HepG2 (cell line): ENCODE results near the gene TBATA. TPM values are rescaled to one million over a fixed set of nuclear protein-coding genes. Genes with fewer than 3 reads are reported as not detected.

ENCODE experiments used
- ATAC-seq: fragments of 200-7000 bp; cut with Tn5 transposase; 3 replicates; pipeline ENCODE4 v1.9.1; 2020; ENCODE audit warnings: mild to moderate bottlenecking, moderate library complexity
- BruUV-seq: library from RNA; stranded (reverse); fragments of 400-500 nt; replicated peaks from 2 replicates; lab custom pipeline; 2021; lab: Mats Ljungman, UMichigan
- CTCF ChIA-PET: fragments of 300-600 bp; formaldehyde crosslinking; extraction: SDS; loops from one replicate; lab custom pipeline; 2021; ENCODE audit warnings: low total read pairs, inconsistent platforms, low intra/inter-chr PET ratio; lab: Yijun Ruan, JAX
- POLR2A ChIA-PET: fragments of 350-600 bp; sonication (Branson Sonifier 250); formaldehyde crosslinking; loops from one replicate; lab custom pipeline; 2020; ENCODE audit warnings: antibody characterized with exemption, inconsistent platforms; lab: Yijun Ruan, JAX
- DNase-seq: peaks from one replicate; pipeline ENCODE4 v3.0.0-alpha.2; 2015; ENCODE audit warnings: low spot score
- FAIRE-seq: peaks from 3 replicates; lab custom pipeline; 2011; peaks lifted over from hg19 to GRCh38; lab: Jason Lieb, UNC
- H2AFZ ChIP-seq: one replicate; pipeline ENCODE4 v1.6.1; 2011; ENCODE audit warnings: low read length, inconsistent platforms
- H3K27ac ChIP-seq: fragments of 300-600 bp; 3 replicates; pipeline ENCODE4 v1.8.0; 2011; ENCODE audit warnings: mixed run types, mild to moderate bottlenecking, mixed read lengths, low read length, inconsistent platforms; ENCODE audit not compliant: insufficient read depth; ENCODE audit errors: extremely low read length
- H3K27me3 ChIP-seq, 2 experiments: fragments of 200-600 bp in 1 of 2; 2 replicates in 1 of 2; 3 replicates in 1 of 2; pipeline versions ENCODE4 v1.6.0 to v1.8.0; 2011; ENCODE audit warnings: low read length in 2 of 2, mild to moderate bottlenecking in 2 of 2, moderate library complexity in 2 of 2, inconsistent platforms in 1 of 2; ENCODE audit not compliant: insufficient read depth in 2 of 2, control insufficient read depth in 1 of 2
- H3K36me3 ChIP-seq, 2 experiments: fragments of 200-600 bp in 1 of 2; replicated peaks in 1 of 2; 2 replicates in 1 of 2; 3 replicates in 1 of 2; pipeline versions ENCODE4 v1.5.1 to v1.8.0; 2011; ENCODE audit warnings: low read length in 2 of 2, inconsistent platforms in 1 of 2; ENCODE audit not compliant: insufficient read depth in 2 of 2, control insufficient read depth in 1 of 2
- H3K4me1 ChIP-seq: 2 replicates; pipeline ENCODE4 v1.5.1; 2012; ENCODE audit warnings: low read length, inconsistent platforms; ENCODE audit not compliant: insufficient read depth
- H3K4me2 ChIP-seq: 2 replicates; pipeline ENCODE4 v1.6.0; 2011; ENCODE audit warnings: low read depth, low read length, inconsistent platforms
- H3K4me3 ChIP-seq, 3 experiments: fragments of 200-600 bp in 1 of 3; sonication (generic), shearing (Covaris generic) in 1 of 3; replicated peaks in 1 of 3; 2 replicates each; pipeline ENCODE4 v1.5.1; 2011 to 2016; ENCODE audit warnings: low read length in 3 of 3, inconsistent platforms in 2 of 3, low read depth in 2 of 3, mild to moderate bottlenecking in 2 of 3, control low read depth in 1 of 3, mixed read lengths in 1 of 3; ENCODE audit not compliant: insufficient read depth in 1 of 3
- H3K79me2 ChIP-seq: one replicate; pipeline ENCODE4 v1.6.1; 2011; ENCODE audit warnings: low read length, inconsistent platforms; ENCODE audit not compliant: insufficient read depth
- H3K9ac ChIP-seq: 2 replicates; pipeline ENCODE4 v1.6.0; 2011; ENCODE audit warnings: mild to moderate bottlenecking, low read depth, low read length, inconsistent platforms; ENCODE audit not compliant: insufficient read depth
- H3K9me3 ChIP-seq: 2 replicates; pipeline ENCODE4 v1.5.1; 2012; ENCODE audit warnings: mild to moderate bottlenecking, low read length
- H4K20me1 ChIP-seq: 2 replicates; pipeline ENCODE4 v1.6.0; 2011; ENCODE audit warnings: inconsistent platforms, mild to moderate bottlenecking, low read length, moderate library complexity; ENCODE audit not compliant: insufficient read depth
- ASH2L ChIP-seq: fragments of 300-600, 200-600 bp; sonication (generic); IDR thresholded peaks from 2 replicates; pipeline ENCODE4 v1.7.0; 2017; ENCODE audit warnings: low read depth, mild to moderate bottlenecking, moderate library complexity, mixed read lengths, low read length; ENCODE audit not compliant: insufficient read length
- ATF7-NPFF ChIP-seq: sonication (generic); formaldehyde crosslinking; IDR thresholded peaks from 2 replicates; pipeline ENCODE4 v1.8.1; 2023; ENCODE audit warnings: mild to moderate bottlenecking, low read depth, missing genetic modification reagents, moderate library complexity
- NR2F6 ChIP-seq, 2 experiments: IDR thresholded peaks; 2 replicates each; pipeline ENCODE4 v1.6.1; 2016; ENCODE audit warnings: antibody characterized with exemption in 1 of 2, mild to moderate bottlenecking in 1 of 2
- RBM39 ChIP-seq: fragments of 200-400 bp; formaldehyde crosslinking; IDR thresholded peaks from one replicate; pipeline ENCODE4 v1.6.1; 2018; ENCODE audit warnings: antibody characterized with exemption, mild to moderate bottlenecking, low read depth, low read length; ENCODE audit not compliant: poor library complexity, severe bottlenecking
- ZEB1 ChIP-seq: IDR thresholded peaks from 2 replicates; pipeline ENCODE4 v1.6.1; 2012; ENCODE audit warnings: mild to moderate bottlenecking, low read depth, inconsistent platforms; ENCODE audit not compliant: insufficient replicate concordance
- ZNF256 ChIP-seq: sonication (generic); formaldehyde crosslinking; conservative IDR thresholded peaks from 2 replicates; pipeline ENCODE4 v1.4.0; 2020; ENCODE audit warnings: missing genetic modification reagents
- ZNF678 ChIP-seq: sonication (generic); formaldehyde crosslinking; IDR thresholded peaks from 2 replicates; pipeline ENCODE4 v1.4.0; 2020; ENCODE audit warnings: mild to moderate bottlenecking, missing genetic modification reagents
- ZNF891 ChIP-seq: sonication (generic); formaldehyde crosslinking; IDR thresholded peaks from 2 replicates; pipeline ENCODE4 v1.5.0; 2020; ENCODE audit warnings: mild to moderate bottlenecking, missing genetic modification reagents
- WGBS: methylation state at CpG from one replicate; pipeline ENCODE4 v1.1.6; 2017; ENCODE audit warnings: low lambda C conversion rate; 5-methylcytosine and 5-hydroxymethylcytosine counted together
- in situ Hi-C: cut with HindIII; loops from 2 replicates; pipeline ENCODE4 v1.10.0; 2017; ENCODE audit warnings: low pct_unique_long_range_greater_than_20kb; ENCODE audit not compliant: extremely low pct_ligation_motif_present
- intact Hi-C: fragments of 100-400 bp; cut with micrococcal nuclease; formaldehyde crosslinking; loops from one replicate; pipeline ENCODE4 v1.10.0; 2022; ENCODE audit not compliant: unreplicated experiment
- polyA plus RNA-seq, 8 experiments: library from polyadenylated mRNA; depleted of rRNA in 3 of 8; stranded (reverse) in 7 of 8; unstranded in 1 of 8; fragments of >200 nt; fragmentation: Illumina TruSeq in 4 of 8; extraction: Trizol in 4 of 8; gene quantifications; 2 replicates each; pipeline versions ENCODE4 v1.2.1 to v1.2.3, GENCODE V29; 2011 to 2016; ENCODE audit warnings: low read depth in 4 of 8, missing spikeins in 1 of 8, mixed read lengths in 1 of 8; ENCODE audit not compliant: insufficient read depth in 1 of 8
- total RNA-seq, 5 experiments: library from RNA; depleted of rRNA; stranded (reverse); fragments of >200 nt; fragmentation: Illumina TruSeq; extraction: Trizol; gene quantifications; 2 replicates each; pipeline ENCODE4 v1.2.3, GENCODE V29; 2016; ENCODE audit warnings: low read depth in 1 of 5
- TF ChIP-seq, protein P1 (sequence below): sonication (generic); formaldehyde crosslinking; IDR thresholded peaks from 2 replicates; pipeline ENCODE4 v1.4.0; 2020; ENCODE audit warnings: low read depth, missing genetic modification reagents

The TBATA gene
- total and polyA plus RNA-seq, 2 of the 13 experiments (the other 11 are each of a cell fraction or from before 2014, with no cell fraction given), result not detected

DNA sequence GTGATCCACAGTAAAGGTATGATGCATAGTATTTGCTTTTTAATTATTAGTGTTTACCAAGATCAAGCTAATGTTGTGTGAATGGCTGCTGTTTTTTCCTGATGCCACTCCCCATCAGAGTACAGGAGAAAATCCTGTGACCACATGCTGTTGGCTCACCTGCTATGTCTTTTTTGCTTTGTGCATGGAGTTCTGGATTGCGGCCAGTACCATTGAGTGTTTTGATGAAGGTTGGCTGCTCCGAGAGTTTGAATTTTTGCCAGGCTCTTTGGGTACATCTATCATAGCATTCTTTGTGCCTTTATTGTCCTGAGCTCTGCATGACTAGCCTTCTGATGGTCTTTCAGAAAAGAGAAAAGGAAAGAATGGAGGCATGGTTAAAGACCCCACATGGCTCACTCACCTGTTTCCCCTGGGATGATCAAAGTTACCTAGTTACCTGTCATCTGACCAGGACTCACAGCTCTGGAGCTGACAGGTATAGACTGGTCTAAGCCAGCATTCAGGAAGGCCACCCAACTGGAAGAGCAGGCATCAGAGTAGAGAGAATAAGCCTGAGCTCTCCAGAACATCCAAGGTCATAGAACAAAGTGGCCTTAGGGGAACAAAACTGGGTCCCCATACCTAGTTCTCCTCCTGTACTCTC is 18.7 kb upstream of the TBATA start:
- Histone ChIP-seq H3K4me3 (no peak overlapping the region), H3K4me2 (no peak overlapping the region), H3K27me3 (no peaks in the 10 kb centered on the region; a peak in 2 of 5 replicates), H3K4me1 (peaks cover 7% of the 10 kb centered on the region)
- no peak for FAIRE-seq
- in situ Hi-C loops, result no loop called here
- CTCF ChIA-PET, result no interaction called here
- DNase-seq, result no peak
- 41% methylated on average over 2 of the region's 2 CpGs for WGBS
- TF ChIP-seq ZNF256 (CRISPR knock-in tag) (no peak), ASH2L (no peak), ZNF678 (no peak), ZNF891 (CRISPR knock-in tag) (no peak), RBM39 (no peak), ZEB1 (no peak), ATF7-NPFF (no peak), NR2F6 (IDR thresholded peaks at IDR 0.05) (no peak), NR2F6 (CRISPR knock-in tag; IDR thresholded peaks at IDR 0.05) (no peak)
- TF ChIP-seq, protein P1, sequence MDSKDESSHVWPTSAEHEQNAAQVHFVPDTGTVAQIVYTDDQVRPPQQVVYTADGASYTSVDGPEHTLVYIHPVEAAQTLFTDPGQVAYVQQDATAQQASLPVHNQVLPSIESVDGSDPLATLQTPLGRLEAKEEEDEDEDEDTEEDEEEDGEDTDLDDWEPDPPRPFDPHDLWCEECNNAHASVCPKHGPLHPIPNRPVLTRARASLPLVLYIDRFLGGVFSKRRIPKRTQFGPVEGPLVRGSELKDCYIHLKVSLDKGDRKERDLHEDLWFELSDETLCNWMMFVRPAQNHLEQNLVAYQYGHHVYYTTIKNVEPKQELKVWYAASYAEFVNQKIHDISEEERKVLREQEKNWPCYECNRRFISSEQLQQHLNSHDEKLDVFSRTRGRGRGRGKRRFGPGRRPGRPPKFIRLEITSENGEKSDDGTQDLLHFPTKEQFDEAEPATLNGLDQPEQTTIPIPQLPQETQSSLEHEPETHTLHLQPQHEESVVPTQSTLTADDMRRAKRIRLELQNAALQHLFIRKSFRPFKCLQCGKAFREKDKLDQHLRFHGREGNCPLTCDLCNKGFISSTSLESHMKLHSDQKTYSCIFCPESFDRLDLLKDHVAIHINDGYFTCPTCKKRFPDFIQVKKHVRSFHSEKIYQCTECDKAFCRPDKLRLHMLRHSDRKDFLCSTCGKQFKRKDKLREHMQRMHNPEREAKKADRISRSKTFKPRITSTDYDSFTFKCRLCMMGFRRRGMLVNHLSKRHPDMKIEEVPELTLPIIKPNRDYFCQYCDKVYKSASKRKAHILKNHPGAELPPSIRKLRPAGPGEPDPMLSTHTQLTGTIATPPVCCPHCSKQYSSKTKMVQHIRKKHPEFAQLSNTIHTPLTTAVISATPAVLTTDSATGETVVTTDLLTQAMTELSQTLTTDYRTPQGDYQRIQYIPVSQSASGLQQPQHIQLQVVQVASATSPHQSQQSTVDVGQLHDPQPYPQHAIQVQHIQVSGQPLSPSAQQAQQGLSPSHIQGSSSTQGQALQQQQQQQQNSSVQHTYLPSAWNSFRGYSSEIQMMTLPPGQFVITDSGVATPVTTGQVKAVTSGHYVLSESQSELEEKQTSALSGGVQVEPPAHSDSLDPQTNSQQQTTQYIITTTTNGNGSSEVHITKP (CRISPR knock-in tag), result no peak
- TF ChIP-seq, all 625 proteins: peak for 0
- H3K27ac ChIP-seq, result no peak overlapping the region
- BruUV-seq, result no TSS peak
- ATAC-seq, result no peak
- H3K9ac ChIP-seq, result no peak overlapping the region
- no peak overlapping the region for H2AFZ ChIP-seq
- H4K20me1 ChIP-seq, result no peaks in the 10 kb centered on the region
- intact Hi-C loops, result no loop called here
- no peaks in the 10 kb centered on the region for H3K9me3 ChIP-seq
- POLR2A ChIA-PET, result no interaction called here
- no peaks in the 10 kb centered on the region for H3K36me3 ChIP-seq
- no peaks in the 10 kb centered on the region for H3K79me2 ChIP-seq
